HEK293 (cell line): ENCODE results near the gene LRRC66.

Experiments used
- ZBTB11 ChIP-seq: fragments of 450-650 bp; formaldehyde crosslinking; conservative IDR thresholded peaks from 2 replicates; pipeline ENCODE4 v1.5.1; 2016; ENCODE audit warnings: low read depth, missing biosample characterization, missing genetic modification characterization
- ZNF707 ChIP-seq: fragments of 450-650 bp; formaldehyde crosslinking; IDR thresholded peaks from 2 replicates; pipeline ENCODE4 v1.5.1; 2016; ENCODE audit warnings: missing biosample characterization, missing genetic modification characterization

LRRC66 gene

DNA sequence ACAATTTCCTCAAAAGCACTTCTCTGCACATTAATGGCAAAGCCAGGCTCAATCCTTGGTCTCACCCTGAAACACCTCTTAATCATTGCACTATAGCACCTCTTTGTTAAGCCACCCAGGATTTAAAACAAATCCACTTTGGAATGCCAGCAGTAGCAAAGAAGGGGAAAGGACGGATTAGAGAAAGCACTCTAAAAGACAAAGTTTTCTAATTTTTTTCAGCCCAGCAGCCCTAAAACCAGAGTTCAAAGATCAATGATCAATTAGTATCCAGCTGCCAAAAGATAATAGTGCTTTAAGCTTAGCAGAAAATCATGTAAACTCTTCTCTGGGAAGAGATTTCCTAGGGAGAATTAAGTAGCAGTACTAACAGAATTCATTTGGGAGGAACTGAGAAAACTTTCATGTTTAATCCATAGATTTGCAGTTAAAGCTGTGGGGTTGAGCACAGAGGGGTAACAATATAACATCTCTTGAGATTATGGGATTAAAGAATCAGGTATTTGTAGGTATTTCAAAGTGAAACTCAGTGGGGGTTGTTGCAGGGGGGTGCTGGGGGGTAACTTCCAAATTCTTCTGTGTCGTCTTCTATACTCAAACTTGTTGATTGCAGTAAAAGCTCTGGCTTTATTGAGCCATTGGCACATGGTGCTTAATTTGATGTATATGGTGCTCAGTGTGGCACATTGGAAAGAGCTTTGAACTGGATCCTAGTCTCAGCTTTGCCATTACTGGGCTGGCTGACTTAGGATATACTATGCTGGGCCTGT lies 61.8 kb downstream of the LRRC66 start (continued):
- no peak for TF ChIP-seq ZBTB11 (tag by site-specific recombination)
- TF ChIP-seq ZNF707 (tag by site-specific recombination): no peak
